Activated naive CD4-positive, alpha-beta T cell treated with anti-CD3 and anti-CD28 coated beads for 36 hours (primary cell): Measurements from ENCODE around the gene LAD1. TPM values are rescaled to one million over a fixed set of nuclear protein-coding genes. Genes with fewer than 3 reads are reported as not detected.

Experiments
- CTCF ChIA-PET: fragments of 350-600 bp; sonication (Branson Sonifier 250); formaldehyde crosslinking; loops from one replicate; lab custom pipeline; 2021; ENCODE audit warnings: antibody characterized with exemption; lab: Charles Lee
- DNase-seq: peaks from one replicate; pipeline ENCODE4 v3.0.0-alpha.2; 2020
- H3K27ac Mint-ChIP-seq: one replicate; pipeline ENCODE4 v1.8.0; 2021; ENCODE audit warnings: mild to moderate bottlenecking, mixed read lengths
- H3K27me3 Mint-ChIP-seq: one replicate; pipeline ENCODE4 v1.8.0; 2021; ENCODE audit warnings: low read depth, mixed read lengths
- H3K36me3 Mint-ChIP-seq: one replicate; pipeline ENCODE4 v1.8.0; 2021; ENCODE audit warnings: low read depth, mixed read lengths
- H3K4me1 Mint-ChIP-seq: one replicate; pipeline ENCODE4 v1.8.0; 2021; ENCODE audit warnings: low read depth, mixed read lengths
- H3K4me3 Mint-ChIP-seq: one replicate; pipeline ENCODE4 v1.8.0; 2021; ENCODE audit warnings: mild to moderate bottlenecking, moderate library complexity, mixed read lengths
- H3K9me3 Mint-ChIP-seq: one replicate; pipeline ENCODE4 v1.8.0; 2021; ENCODE audit warnings: mixed read lengths
- intact Hi-C: fragments of 100-400 bp; cut with micrococcal nuclease; formaldehyde crosslinking; loops from one replicate; pipeline ENCODE4 v1.15.1; 2023
- total RNA-seq, 2 experiments: library from RNA; stranded (reverse); gene quantifications; one replicate each; pipeline ENCODE4 v1.2.3, GENCODE V29; 2021

The LAD1 gene
- total RNA-seq, 2 experiments from 2014 or later, result not detected

DNA sequence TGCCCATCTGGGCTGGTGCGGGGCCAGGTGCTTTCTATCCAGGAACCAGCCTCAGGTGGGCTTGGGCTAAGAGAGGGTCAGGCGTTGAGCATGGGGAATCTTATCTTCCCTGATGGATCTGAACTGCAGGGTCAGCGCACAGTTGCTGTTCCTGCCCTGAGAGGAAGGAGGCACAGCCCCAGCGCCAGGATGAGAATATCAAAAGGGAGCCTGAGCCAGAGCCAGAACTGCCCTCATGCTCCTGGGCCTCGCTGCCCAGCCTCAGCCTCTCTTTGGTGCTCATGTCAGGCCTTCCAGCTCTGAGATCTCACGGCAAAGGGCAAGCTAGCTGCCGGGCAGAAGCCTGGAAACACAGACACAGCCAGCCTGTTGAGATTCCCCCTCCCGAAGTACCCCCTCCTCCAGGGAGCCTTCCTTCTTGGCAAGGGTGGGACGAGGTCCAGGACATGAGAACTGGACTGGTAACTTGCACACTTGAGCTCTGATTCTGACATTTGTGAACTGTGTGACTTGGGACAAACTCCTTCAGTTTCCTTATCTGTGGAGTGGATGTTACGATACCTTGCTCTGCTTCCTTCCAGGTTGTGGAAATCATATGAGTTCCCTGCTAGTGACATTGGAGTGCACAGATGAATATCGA is 1.2 kb upstream of the LAD1 start:
- H3K4me1 Mint-ChIP-seq, result no peaks in the 10 kb centered on the region
- CTCF ChIA-PET, result interaction anchor here (1.2 to 2.0 kb wide), 3 partner anchors 10 to 160 kb away, joined by 3 to 7 read pairs (median 4); no protein-coding TSS in a partner anchor
- peaks cover 33% of the 10 kb centered on the region for H3K27me3 Mint-ChIP-seq
- no peak overlapping the region for H3K4me3 Mint-ChIP-seq
- no peak overlapping the region for H3K27ac Mint-ChIP-seq
- H3K36me3 Mint-ChIP-seq, result no peaks in the 10 kb centered on the region
- intact Hi-C loops, result no loop called here
- H3K9me3 Mint-ChIP-seq, result no peaks in the 10 kb centered on the region
- DNase-seq, result no peak

DNA sequence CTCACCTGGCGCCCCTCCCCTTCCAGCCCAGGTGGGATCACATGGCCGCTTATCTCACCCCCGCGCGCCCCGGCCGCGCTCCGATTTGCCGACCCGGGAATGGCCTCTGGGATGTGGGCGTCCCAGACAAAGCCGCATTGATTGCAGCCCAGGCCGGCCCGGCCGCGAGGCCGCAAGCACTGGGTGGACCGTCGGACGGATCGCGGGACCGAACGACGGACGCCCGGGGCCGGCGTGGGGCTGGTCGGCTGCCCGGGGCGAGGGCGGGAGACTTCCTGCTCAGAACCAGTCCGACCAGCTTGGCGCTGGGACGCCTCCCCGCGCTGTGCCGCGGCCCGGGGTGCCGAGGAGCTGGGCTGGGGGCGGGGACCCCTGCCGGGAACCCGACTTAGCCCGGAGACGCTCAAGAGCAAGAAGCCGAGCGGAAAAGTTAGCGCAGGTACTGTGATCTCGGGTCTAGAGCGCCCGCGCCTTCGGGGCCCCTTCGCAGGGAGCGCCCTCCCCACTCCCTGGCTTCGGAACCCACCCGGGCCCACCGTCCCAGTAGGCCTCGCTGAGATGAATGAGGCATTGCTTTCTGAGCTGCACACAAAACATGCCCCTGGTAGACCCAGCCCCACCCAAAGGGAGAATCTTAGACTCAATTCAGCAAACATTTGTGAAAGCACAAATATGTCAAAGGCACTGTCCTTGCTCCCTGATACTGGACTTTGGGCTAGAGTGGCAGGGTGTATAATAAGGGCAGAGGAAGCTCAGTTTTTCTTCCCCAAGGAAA is 415 bp upstream of the LAD1 start:
- no peak for DNase-seq
- Mint-ChIP-seq H3K36me3 (no peaks in the 10 kb centered on the region), H3K4me3 (no peak overlapping the region), H3K27ac (no peak overlapping the region), H3K27me3 (peaks cover 33% of the 10 kb centered on the region), H3K9me3 (no peaks in the 10 kb centered on the region), H3K4me1 (no peaks in the 10 kb centered on the region)
- intact Hi-C loops, result no loop called here
- CTCF ChIA-PET, result interaction anchor here (0.6 to 2.0 kb wide), 2 partner anchors 8 to 11 kb away, joined by 7 read pairs; no protein-coding TSS in a partner anchor

DNA sequence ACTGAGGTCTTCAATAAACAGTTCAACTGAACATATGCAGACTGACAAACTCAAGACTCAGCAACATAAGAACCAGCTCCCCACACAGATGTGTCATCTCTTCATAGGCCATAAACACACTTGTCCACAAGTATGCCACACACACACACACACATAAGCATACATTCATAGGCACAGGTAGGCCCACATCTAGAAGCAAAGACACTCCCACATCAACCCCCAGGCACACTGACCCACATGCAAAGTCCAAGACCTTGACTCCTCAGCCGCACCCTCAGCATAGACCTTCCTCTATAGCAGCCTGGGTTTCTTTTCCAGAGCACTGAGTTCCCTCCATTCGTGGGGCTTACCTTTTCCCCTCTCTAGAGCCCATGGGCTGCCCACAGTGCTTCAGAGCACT is 1.4 kb downstream of the LAD1 start:
- intact Hi-C loops, result no loop called here
- CTCF ChIA-PET, result no interaction called here
- H3K36me3 Mint-ChIP-seq, result no peaks in the 10 kb centered on the region

DNA sequence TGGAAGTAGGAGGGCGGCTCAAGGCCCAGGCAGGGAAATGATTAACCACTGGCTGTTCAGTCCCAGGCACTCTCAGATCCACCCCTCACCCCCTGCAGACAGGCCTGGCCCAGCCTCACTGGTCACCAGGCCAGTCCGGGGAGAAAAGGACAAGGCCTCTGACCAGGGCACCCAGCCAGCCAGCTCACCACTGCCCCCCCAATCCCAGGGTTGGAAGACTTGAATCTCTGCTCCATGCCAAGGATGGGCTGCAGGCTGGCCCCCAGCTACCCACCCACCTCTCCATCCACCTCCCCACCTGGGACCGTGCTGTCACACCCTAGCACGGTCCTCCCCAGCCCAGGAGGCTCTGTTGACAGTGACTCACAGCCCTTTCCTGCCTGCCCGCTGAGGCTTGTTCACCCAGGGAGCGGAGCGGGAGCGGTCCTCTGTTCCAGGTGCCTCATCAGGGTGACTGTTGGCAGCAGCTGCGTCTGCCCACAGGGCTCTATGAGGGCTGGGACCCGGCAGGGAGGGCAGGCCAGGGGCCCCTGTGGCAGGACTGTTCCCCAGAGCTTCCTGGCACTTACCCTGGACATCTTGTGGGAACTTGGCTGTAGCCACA is 2.2 kb downstream of the LAD1 start:
- H3K27me3 Mint-ChIP-seq, result peaks cover 33% of the 10 kb centered on the region
- intact Hi-C loops, result no loop called here
- H3K36me3 Mint-ChIP-seq, result no peaks in the 10 kb centered on the region
- no peak overlapping the region for H3K27ac Mint-ChIP-seq
- CTCF ChIA-PET, result interaction anchor here (0.9 kb wide), 1 partner anchor 174 kb away, joined by 3 read pairs; no protein-coding TSS in a partner anchor
- H3K4me3 Mint-ChIP-seq, result no peak overlapping the region
- no peaks in the 10 kb centered on the region for H3K4me1 Mint-ChIP-seq
- DNase-seq, result no peak
- no peaks in the 10 kb centered on the region for H3K9me3 Mint-ChIP-seq

More for the DNA sequence above, 1.4 kb downstream of the LAD1 start:
- Mint-ChIP-seq H3K4me3 (no peak overlapping the region), H3K27ac (no peak overlapping the region), H3K9me3 (no peaks in the 10 kb centered on the region), H3K27me3 (peaks cover 33% of the 10 kb centered on the region), H3K4me1 (no peaks in the 10 kb centered on the region)
- no peak for DNase-seq

DNA sequence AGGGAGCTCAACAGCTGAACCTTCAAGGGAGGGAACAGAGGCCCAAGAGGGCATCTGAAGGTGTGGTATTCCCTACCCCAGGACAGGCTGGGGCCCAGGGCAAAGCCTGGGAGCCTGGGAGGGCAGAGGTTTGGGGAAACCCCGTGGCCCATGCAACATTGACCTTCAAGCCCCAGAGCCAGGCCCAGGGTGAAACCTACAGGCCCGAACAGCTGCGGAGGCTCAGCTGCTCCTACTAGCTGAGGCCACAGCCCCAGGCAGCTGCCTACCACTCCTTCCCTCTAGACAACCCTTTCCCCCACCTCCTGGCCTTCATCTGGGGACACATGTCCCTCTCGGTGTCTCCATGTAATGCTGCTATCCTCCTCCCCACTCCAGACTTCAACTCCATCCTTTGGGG is 3.2 kb downstream of the LAD1 start:
- no peak overlapping the region for H3K27ac Mint-ChIP-seq
- intact Hi-C loops, result no loop called here
- CTCF ChIA-PET, result interaction anchor here (0.7 to 0.9 kb wide), 2 partner anchors 86 to 173 kb away, joined by 3 read pairs; no protein-coding TSS in a partner anchor
- H3K9me3 Mint-ChIP-seq, result no peaks in the 10 kb centered on the region
- no peaks in the 10 kb centered on the region for H3K4me1 Mint-ChIP-seq
- no peak overlapping the region for H3K4me3 Mint-ChIP-seq
- no peak for DNase-seq
- H3K27me3 Mint-ChIP-seq, result peaks cover 32% of the 10 kb centered on the region
- H3K36me3 Mint-ChIP-seq, result no peaks in the 10 kb centered on the region

DNA sequence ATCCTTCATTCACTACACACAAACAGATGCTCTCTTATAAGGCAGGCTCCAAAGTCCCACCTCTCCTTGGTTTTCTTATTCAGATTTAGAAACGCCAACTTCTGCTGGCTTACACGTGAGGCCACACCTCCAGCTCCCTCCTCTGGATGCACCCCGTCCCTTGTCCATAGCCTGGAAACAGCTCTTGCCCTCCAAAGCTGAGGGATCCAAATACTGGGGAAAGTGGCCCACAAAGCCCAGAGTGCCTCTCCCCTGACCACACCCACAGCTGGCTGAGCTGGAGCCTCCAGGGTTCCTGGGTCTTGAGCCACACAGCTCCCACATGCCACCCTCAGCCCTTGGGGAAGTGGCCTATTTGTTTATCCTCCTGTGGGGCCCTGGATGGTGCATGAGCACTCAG is 4.5 kb downstream of the LAD1 start:
- no peak for DNase-seq
- CTCF ChIA-PET, result interaction anchor here (0.9 to 1.7 kb wide), 3 partner anchors 9 to 140 kb away, joined by 4 to 5 read pairs (median 4); no protein-coding TSS in a partner anchor
- no peaks in the 10 kb centered on the region for H3K9me3 Mint-ChIP-seq
- peaks cover 19% of the 10 kb centered on the region for H3K27me3 Mint-ChIP-seq
- H3K27ac Mint-ChIP-seq, result no peak overlapping the region
- no peaks in the 10 kb centered on the region for H3K36me3 Mint-ChIP-seq
- no peak overlapping the region for H3K4me3 Mint-ChIP-seq
- no peaks in the 10 kb centered on the region for H3K4me1 Mint-ChIP-seq
- intact Hi-C loops, result no loop called here

DNA sequence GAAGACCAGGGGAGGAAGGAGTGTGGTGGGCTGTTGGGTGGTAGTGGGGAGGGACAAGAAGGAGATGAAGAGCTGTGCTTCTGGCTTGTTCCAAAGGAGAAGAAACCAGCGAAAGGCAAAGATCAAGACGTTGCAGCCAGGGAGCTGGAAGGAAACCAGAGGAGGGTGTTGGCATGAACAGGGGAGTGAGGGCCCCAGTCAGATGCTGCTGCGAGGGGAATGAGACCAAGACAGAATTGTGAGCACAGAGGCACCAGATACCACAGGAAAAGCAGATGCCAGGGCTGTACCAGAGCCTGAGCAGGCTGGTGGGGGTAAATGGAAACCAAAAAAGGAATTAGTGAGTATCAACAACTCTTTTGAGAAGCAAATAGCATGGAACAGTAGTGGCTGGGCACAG is 6.0 kb downstream of the LAD1 start:
- no peak for DNase-seq
- peaks cover 11% of the 10 kb centered on the region for H3K27me3 Mint-ChIP-seq
- no peaks in the 10 kb centered on the region for H3K4me1 Mint-ChIP-seq
- no peaks in the 10 kb centered on the region for H3K36me3 Mint-ChIP-seq
- H3K9me3 Mint-ChIP-seq, result no peaks in the 10 kb centered on the region
- CTCF ChIA-PET, result interaction anchor here (0.5 to 1.2 kb wide), 3 partner anchors 15 to 42 kb away, joined by 3 to 5 read pairs (median 3); no protein-coding TSS in a partner anchor
- intact Hi-C loops, result no loop called here
- H3K4me3 Mint-ChIP-seq, result no peak overlapping the region
- no peak overlapping the region for H3K27ac Mint-ChIP-seq

DNA sequence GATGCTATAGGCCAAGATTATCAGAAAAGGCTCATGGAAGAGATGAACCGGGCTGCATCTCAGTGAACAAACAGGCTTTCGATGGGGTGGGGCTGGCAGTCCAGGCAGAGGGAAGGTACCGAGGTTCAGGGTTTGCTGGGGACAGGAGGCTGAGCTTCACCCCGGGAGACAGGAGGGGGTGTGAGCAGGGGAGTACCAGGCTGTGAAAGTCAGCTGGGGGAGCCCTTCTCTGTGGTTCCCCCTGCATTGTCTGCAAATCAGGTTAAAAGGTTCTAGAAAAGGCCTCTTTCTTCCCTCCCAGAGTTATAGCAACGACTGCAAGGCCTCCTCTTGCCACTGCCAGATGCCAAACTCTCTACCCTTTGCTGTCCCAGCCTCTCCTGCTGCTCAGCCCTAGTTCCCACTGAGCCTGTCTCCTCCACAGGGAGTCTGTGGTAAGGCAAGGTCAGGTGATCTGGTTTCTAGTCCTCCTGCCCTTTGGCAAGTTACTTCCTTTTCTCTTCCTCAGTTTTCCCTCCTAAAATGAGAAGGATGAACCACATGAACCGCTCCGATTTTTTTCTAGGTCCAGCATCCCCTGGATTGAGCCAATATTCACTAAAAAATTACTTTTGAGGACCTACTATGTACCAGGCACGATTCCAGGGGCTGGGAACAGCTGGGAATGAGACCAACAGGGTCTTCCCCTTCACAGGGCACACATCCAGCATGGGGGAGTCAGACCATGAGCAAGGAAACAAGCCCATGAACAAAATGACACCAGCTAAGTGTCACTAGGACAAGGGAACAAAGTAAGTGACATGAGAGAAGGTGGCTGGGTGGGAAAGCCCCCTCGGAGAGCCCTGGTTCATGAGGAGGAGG is 7.2 kb downstream of the LAD1 start:
- intact Hi-C loops, result no loop called here
- Mint-ChIP-seq H3K4me3 (no peak overlapping the region), H3K9me3 (no peaks in the 10 kb centered on the region), H3K27ac (no peak overlapping the region), H3K27me3 (peaks cover 4% of the 10 kb centered on the region), H3K4me1 (no peaks in the 10 kb centered on the region), H3K36me3 (no peaks in the 10 kb centered on the region)
- CTCF ChIA-PET, result interaction anchor here (1.0 to 1.2 kb wide), 2 partner anchors 18 to 43 kb away, joined by 3 to 5 read pairs; no protein-coding TSS in a partner anchor
- no peak for DNase-seq

DNA sequence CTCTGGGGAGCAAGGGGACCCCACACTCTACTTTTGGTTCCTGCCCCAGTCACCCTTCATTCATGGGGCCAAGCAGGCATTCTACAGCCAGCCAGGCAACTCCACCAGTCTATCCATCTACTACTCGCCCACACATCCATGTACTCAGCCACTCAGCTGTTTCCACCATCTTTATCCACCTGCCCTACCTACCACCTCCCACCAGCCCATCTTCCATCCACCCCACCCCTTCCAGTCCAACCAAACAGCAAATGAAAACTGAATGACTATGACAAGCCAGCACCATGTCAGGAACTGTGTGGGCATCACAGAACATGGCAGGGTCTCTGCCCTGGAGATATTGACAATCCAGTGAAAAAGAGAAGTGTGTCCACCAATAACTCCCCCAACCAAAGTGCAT is 7.9 kb downstream of the LAD1 start:
- H3K36me3 Mint-ChIP-seq, result no peaks in the 10 kb centered on the region
- H3K27ac Mint-ChIP-seq, result no peak overlapping the region
- H3K27me3 Mint-ChIP-seq, result peaks cover 3% of the 10 kb centered on the region
- no peak for DNase-seq
- intact Hi-C loops, result no loop called here
- no peaks in the 10 kb centered on the region for H3K4me1 Mint-ChIP-seq
- CTCF ChIA-PET, result interaction anchor here (1.7 kb wide), 1 partner anchor 45 kb away, joined by 8 read pairs; no protein-coding TSS in a partner anchor
- no peak overlapping the region for H3K4me3 Mint-ChIP-seq
- no peaks in the 10 kb centered on the region for H3K9me3 Mint-ChIP-seq

DNA sequence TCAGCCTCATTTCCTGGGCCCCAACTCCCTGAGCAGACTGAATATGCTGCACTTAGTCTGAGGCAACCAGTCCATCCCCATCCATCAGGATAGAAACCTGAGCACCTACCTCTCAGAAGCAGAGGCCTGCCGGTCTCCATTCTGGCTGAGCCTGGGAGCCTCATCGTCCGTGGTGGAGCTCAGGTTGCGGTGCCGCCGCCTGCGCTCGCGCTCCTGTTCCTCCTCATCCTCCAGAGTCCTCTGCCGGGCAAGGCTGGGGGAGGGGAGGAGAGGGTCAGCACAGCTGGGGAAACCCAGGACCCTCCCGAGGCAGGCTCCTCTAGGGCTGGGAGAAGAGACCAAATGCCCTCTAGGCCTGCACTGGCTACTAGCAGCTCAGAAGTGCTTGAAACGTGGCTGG is 10.1 kb downstream of the LAD1 start:
- Mint-ChIP-seq H3K27me3 (peaks cover 7% of the 10 kb centered on the region), H3K4me3 (no peak overlapping the region), H3K27ac (no peak overlapping the region), H3K36me3 (no peaks in the 10 kb centered on the region), H3K4me1 (no peaks in the 10 kb centered on the region), H3K9me3 (no peaks in the 10 kb centered on the region)
- CTCF ChIA-PET, result interaction anchor here (0.6 to 2.7 kb wide), 7 partner anchors 9 to 746 kb away, joined by 3 to 8 read pairs (median 3); no protein-coding TSS in a partner anchor
- intact Hi-C loops, result no loop called here
- DNase-seq, result no peak

DNA sequence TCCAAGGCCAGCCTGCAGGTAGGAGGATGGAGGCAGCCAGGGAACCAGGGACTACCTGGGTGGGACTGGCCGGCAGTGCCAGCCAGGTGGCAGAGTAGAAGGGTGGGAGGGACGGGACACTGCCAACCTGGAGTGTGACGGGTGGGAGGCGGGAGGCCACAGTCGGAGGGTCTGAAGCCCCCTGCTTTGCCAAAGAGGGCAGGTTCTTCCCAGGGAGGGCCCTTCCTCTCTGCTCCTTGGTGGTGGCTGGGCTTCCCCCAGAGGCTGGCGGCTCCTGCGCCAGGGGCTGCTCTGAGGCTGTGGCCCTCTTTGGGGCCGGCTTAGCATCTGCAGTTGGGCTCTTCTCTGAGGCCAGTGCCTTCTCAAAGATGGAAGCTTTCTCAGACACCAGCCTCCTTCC is 12.9 kb downstream of the LAD1 start:
- Mint-ChIP-seq H3K4me1 (no peaks in the 10 kb centered on the region), H3K36me3 (no peaks in the 10 kb centered on the region), H3K27ac (no peak overlapping the region), H3K9me3 (no peaks in the 10 kb centered on the region), H3K27me3 (peaks cover 7% of the 10 kb centered on the region), H3K4me3 (no peak overlapping the region)
- CTCF ChIA-PET, result interaction anchor here (1.2 to 2.3 kb wide), 4 partner anchors 8 to 104 kb away, joined by 3 to 12 read pairs (median 4); no protein-coding TSS in a partner anchor
- intact Hi-C loops, result no loop called here
- DNase-seq, result no peak
